ENCODE measurements around the gene PROX1.

Gene PROX1

GRCh38 chr1:213999732-214000131 is 12.0 kb downstream of the PROX1 start:
- no peak for DNase-seq (ENCODE audit: low read depth)

DNA sequence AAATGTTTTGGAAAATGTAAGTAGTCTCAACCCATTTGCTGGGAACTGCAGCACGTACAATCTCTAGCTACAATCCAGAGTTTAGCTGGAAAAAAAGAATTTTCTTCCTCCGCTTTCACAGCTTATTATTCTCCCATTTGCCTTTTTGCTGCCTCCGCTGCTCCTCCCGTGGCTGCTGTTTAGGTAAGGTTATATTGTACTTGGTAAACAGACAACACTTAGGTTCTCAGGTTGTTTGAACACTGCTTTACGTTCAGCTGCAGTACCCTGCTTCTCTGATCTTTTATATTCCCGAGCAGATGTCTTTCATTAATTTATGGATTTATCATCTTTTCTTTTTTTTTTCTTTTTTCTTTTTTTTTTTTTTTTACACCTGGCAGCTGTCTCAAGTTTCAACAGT is 14.3 kb downstream of the PROX1 start:
- DNase-seq (ENCODE audit: low read depth) = no peak

DNA sequence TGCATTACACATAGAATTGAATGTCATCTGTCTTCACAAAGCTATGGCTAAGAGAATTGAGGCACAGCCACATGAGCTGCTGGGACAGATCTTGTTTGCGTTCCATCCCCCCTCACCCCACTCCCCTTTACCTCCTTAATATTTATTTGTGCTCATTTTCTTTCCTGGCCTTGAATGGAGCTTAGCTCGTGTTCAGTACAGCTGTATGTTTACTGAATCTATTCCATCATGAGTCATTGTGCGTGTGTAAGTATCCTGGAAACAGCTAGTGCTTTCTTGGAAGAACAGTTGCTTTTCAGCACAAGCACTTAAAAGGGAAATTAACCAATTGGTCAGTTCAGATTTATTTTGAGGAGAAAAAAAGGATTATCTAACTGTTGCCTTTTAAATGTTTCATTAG is 14.7 kb downstream of the PROX1 start:
- DNase-seq (ENCODE audit: low read depth) = no peak

DNA sequence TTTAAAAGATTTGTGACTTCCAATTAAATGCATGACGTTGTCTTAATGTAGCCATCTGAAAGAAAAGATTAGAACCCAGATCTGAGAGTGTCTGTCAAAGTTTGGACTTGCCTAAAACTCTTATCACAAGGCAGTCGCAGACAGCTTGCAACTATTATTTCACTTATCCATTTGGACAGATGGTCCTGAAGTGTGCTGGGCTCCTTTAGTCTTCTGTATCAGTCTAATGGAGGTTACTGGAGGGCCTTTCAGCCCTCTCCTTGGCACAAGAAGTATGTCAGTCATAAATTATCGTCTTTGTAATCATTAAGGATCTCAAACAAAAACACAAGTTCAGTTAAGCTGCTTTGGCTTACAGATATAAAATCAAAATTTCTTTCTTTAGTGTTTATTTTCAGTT is 15.5 kb downstream of the PROX1 start:
- no peak for DNase-seq (ENCODE audit: low read depth)

DNA sequence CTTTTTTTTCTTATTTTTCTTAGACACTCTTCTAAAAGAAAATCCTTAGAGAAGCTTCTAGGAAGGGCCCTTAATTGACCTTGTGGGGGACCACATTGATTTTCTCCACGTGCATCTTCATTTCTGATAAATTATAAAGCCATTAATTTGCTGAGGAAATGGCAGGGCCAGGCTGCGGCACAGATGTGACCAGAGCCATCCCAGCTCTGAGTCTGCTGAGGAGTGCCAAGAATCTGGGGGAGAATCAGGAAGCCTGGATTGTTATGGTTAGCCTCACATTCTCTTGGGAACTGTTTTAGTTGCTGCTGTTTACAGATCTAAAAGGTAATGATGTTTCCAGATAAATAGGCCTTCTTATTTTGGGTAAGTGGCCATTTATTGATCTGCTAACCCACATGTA is 16.2 kb downstream of the PROX1 start:
- no peak for DNase-seq (ENCODE audit: low read depth)

DNA sequence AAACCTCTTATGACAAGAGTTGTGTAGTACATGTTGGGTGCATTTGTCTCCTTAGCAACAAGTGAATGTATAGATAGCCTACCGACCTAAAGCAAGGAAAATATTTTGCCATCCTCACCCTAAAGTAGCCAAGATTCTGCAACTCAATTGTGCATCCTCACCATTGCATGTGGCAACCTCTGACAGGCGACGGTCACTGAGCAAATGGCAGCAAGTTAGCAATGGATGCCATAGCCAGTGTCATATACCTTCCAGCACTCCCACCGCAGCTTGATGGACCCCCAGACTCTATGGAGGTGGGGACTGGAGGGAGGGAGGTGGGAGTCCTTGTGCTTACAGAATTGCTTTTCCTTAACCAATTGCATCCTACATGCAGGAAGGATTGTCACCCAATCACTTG is 17.0 kb downstream of the PROX1 start:
- DNase-seq (ENCODE audit: low read depth) = no peak

- DNase-seq (ENCODE audit: low read depth) = no peak
Measured at GRCh38 chr1:214005708-214006107, 17.9 kb downstream of the PROX1 start.

DNA sequence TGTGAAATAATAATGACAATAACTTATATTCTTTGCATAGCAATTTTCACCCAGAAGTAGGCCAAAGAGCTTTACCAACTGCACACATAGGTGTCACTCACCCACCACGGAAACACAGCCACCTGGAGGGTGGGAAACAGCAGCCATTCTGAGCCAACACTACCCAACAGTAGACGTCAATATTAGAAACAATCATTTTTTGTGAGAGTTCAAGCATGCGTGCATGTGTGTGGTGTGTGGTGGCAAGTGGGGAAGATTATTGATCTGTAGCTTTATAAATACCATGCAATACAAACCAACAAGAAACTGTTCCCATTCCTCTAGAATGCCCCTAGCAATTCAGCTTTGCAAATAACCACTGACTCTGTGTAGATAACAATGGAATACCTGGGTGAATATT is 19.1 kb downstream of the PROX1 start:
- DNase-seq (ENCODE audit: low read depth) = no peak

- DNase-seq (ENCODE audit: low read depth) = no peak
Measured at GRCh38 chr1:214008347-214008746, 20.6 kb downstream of the PROX1 start.

DNA sequence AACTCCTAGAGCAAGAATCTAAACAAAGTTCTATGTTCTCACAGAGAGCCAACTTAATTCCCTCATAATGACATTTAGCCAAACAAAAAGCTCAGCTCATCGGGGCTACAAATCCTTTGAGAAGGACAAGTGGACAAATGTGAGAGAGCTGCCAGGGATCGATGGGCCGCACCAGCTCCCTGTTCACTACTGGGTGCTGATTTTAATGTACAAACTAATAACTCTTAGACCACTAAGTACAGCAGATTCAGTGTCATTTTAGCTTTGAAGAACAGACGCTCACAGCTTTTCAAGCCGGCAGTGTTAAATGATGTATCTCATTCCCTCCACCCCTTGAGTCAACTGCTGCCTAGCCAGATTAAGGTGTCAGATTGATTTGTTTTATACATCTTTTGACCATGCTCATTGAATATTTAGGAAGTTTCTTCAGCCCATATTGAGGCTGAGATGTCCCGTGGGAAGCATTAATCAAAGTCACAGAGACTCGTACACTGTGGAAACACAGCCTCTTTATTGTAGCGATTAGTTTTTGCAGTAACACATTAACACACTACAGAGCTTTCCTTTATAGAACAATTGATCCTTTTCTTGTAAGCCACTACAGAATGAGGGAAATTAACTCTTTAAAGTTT is 21.1 kb downstream of the PROX1 start:
- no peak for DNase-seq (ENCODE audit: low read depth)

DNA sequence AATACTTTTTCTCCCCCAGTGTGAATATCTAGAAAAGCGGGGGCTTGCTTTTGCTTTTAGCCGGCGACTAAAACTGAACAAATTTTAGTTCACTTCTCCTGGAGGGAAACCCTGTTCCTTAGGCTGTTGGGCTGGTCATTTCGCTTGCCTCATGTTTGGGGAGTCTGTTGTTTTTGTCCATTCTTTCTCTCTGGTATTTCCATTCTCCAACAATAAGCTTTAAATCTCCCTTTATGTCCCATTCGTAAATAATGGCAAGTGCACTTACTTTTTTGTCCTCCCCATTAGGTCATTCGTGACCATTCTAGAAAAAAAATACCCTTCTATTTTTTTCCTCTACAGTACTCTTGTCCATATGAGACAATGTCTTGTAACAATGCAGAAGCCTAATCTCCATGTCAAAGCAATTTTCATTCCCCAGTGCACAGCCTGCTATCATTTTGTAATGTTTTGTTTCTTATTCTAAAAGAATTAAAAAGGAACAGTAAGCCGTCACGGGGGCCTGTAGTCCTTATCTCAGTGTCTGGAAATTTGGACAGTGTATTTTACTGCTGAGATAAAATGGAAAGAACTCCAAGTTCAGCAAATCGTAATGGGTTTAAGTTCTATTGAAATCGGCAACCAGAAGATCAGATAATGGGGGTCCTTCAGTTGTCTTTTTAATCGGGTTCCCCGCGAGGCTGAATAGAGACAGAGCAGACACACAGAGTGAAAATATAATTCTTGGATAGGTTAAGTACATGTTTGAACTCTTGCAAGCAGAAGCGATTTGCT is 21.8 kb downstream of the PROX1 start:
- no peak for DNase-seq (ENCODE audit: low read depth)

- no peak for DNase-seq (ENCODE audit: low read depth)
Measured at GRCh38 chr1:214010197-214010573, 22.4 kb downstream of the PROX1 start.

DNA sequence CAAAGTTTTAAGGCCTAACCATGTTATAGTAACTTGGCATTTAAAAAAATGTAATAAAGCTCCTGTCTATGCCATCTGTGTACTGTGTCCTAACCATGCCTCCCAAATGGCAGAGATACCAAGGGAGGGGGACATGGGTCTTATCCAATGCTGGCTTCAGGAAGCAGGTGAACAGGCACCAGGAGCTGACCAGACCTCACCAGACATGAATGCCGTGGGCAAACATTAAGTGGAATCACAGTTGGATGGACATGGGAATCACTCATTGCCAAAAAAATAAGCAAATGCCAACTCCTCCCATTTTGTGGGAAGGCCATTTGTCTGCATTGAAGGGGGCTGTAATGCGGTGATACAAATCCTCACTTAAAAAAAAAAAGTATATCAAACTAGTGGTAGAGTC is 22.9 kb downstream of the PROX1 start:
- DNase-seq (ENCODE audit: low read depth) = no peak

DNA sequence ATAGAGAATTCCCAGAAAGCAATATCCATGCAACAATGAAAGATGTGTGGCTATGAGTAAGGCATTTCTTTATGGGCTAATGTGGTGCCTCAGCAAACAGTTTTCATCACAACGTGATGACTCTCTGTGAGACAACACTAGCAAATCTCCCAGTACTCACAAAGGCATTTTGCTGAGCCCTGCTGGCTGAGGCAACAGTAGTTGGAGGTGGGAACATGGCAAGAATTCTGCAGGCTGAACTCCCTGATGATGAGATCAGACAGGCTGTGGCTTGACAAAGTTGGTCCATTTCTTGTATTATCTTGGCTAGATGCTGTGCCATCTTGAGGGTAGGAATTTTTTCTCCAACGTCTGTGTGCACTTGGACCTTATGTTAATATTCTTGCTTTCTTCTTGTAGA is 24.6 kb downstream of the PROX1 start:
- no peak for DNase-seq (ENCODE audit: low read depth)

GRCh38 chr1:214013614-214014377 is 26.0 kb downstream of the PROX1 start:
- no peak for DNase-seq (ENCODE audit: low read depth)

DNA sequence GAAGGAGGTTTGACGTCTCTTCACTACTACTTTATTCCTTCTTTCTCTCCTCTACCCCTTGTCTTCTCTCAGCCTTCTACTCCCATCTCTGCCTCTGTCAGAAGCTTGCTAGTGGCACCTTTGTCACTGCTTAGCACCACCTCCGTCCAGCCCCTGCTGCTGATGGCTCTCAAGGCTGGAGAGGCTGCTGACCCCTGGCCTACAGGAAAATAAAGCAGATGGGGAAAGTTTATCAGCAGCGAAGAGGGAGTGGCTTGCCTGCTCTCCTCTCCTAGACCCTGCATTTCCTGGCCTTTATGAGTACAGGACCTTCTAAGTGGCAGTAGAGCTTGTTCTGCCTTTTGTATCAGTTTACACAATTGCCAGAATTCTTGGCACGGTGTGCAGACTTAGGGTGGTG is 27.0 kb downstream of the PROX1 start:
- DNase-seq (ENCODE audit: low read depth) = no peak

- no peak for DNase-seq (ENCODE audit: low read depth)
Measured at GRCh38 chr1:214017191-214017982, 29.6 kb downstream of the PROX1 start.

DNA sequence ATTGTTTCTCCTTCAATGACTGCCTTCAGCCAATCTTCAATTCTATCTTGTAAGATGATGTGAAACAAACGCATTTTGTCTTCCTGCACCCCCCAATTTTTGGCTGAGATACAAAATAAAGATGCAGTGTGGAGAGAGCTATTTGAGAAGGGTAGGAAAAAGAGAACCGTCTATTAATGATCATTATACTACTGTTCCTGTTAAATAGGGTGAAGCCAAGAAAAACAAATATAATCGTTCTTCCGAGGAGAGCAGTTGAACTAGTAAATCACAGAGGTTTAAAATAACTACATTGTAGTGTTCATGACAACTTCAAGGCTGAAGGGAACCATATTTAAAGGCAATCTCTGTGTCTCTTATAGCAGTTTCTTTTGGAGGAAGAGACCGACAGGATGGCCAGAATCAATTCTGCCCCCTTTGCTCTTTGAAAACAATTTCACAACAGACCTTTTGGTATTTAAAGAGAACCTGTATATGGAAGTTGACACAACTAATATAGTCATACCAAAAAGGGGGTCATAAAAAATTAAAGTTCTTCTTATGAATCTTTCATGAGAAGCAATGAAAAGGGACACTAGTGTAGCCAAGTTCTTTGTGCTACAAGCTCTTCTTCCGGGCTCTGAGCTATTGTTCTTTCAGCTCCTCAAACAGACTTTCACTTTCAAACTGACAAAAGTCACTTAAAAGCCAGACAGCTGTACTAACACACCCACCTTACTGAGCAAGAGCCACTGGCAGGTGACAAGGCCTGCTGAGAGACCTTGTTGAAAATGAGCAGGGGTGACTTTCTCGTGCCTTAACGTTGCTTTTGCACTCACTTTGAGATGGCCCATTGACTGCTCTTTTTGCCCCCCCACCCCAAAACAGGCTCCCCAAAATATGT is 30.9 kb downstream of the PROX1 start:
- no peak for DNase-seq (ENCODE audit: low read depth)

- DNase-seq (ENCODE audit: low read depth) = no peak
Measured at GRCh38 chr1:214019499-214019898, 31.7 kb downstream of the PROX1 start.

DNA sequence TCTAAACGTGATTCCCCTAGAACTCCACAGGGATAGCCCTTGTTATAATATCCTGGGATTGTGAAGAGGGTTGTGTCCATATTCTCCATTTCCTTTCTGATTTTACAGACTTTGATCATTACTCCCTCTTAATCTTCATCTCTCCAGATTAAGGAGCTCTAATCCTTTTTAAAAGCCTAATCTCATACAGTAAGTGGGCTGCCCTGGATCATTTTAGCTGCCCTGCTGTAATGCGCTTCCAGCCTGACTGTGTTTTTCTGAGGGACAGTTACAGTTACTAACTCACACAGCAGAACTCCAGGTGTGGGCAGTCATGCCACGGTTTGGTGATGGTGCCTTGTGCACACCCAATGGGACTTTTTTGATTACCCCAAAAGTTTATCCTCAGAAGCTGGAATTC is 33.5 kb downstream of the PROX1 start:
- no peak for DNase-seq (ENCODE audit: low read depth)

- DNase-seq (ENCODE audit: low read depth) = no peak
Measured at GRCh38 chr1:214022229-214022791, 34.5 kb downstream of the PROX1 start.
